OCI-LY3 (cell line): ENCODE data around the gene ARHGAP10.
"Not testable (repeated sequence)": the region's sequence is repeated elsewhere in the genome, so short reads cannot be mapped to it uniquely, and the experiment has no call there.

Source experiments
- H2AFZ ChIP-seq: fragments of 200-600, 300-600 bp; shearing (Covaris generic); 2 replicates; pipeline ENCODE4 v1.6.0; 2014; ENCODE audit warnings: antibody characterized with exemption, low read depth, low read length
- H3K27ac ChIP-seq: fragments of 200-600, 300-600 bp; sonication (generic); 2 replicates; pipeline ENCODE4 v1.5.1; 2014; ENCODE audit warnings: mild to moderate bottlenecking, low read length, moderate library complexity, mixed read lengths
- H3K27me3 ChIP-seq: fragments of 200-600, 300-600 bp; sonication (generic); 2 replicates; pipeline ENCODE4 v1.6.1; 2014; ENCODE audit warnings: low read depth, low read length, mixed read lengths
- H3K36me3 ChIP-seq: fragments of 200-600, 300-600 bp; sonication (generic); replicated peaks from 2 replicates; pipeline ENCODE3; 2014; ENCODE audit warnings: low read depth, low read length, mixed read lengths
- H3K4me1 ChIP-seq: fragments of 300-600, 200-600 bp; sonication (generic); 2 replicates; pipeline ENCODE4 v1.6.1; 2014; ENCODE audit warnings: low read length, mixed read lengths
- H3K4me2 ChIP-seq: fragments of 200-600, 300-600 bp; sonication (generic); 2 replicates; pipeline ENCODE4 v1.6.1; 2014; ENCODE audit warnings: low read length, mixed read lengths
- H3K4me3 ChIP-seq: fragments of 300-600, 200-600 bp; sonication (generic); 2 replicates; pipeline ENCODE4 v1.5.1; 2014; ENCODE audit warnings: antibody characterized with exemption, mild to moderate bottlenecking, low read length, moderate library complexity
- H3K79me2 ChIP-seq: fragments of 300-600, 200-600 bp; shearing (Covaris generic); 2 replicates; pipeline ENCODE4 v1.6.1; 2014; ENCODE audit warnings: mild to moderate bottlenecking, low read length, mixed read lengths
- H3K9ac ChIP-seq: fragments of 300-600, 200-600 bp; shearing (Covaris generic); 2 replicates; pipeline ENCODE4 v1.6.0; 2014; ENCODE audit warnings: mild to moderate bottlenecking, low read length, moderate library complexity
- H3K9me3 ChIP-seq: fragments of 200-600, 300-600 bp; shearing (Covaris generic); 2 replicates; pipeline ENCODE4 v1.6.1; 2014; ENCODE audit warnings: low read length, mixed read lengths; ENCODE audit not compliant: insufficient read depth
- H4K20me1 ChIP-seq: fragments of 200-600, 300-600 bp; sonication (generic); 2 replicates; pipeline ENCODE4 v1.6.1; 2016; ENCODE audit warnings: low read length, mixed read lengths; ENCODE audit not compliant: insufficient read depth
- EZH2phosphoT487 ChIP-seq: fragments of 200-600 bp; shearing (Covaris generic); IDR thresholded peaks from 2 replicates; pipeline ENCODE4 v1.6.1; 2018; ENCODE audit warnings: antibody characterized with exemption, mixed run types, low read depth
- TF ChIP-seq, protein P1 (sequence below): fragments of 200-600, 300-600 bp; sonication (generic); IDR thresholded peaks from 2 replicates; pipeline ENCODE4 v1.5.1; 2014; ENCODE audit warnings: antibody characterized with exemption, low read length, low read depth

The ARHGAP10 gene

DNA sequence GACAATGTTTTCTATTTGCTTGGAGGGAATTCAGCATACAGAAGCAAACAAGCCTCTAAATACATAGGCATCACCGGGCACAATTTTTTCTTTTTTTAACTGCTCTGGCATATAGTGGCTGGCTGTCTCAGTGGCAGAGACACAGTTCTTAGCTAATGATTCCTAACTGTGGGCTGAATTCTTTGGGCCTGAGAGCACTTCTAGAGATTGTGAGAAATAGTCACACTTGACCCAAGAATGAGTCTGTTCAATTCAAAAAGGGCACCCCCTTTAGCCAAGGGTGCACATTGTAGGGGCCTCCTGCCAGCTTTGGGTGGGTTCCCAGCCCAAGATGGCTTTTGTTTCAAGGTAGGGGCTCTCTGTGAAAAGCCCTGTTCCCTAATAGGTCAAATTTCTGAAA, 345.7 kb downstream of the ARHGAP10 start:
- Histone ChIP-seq H3K27ac (no peak overlapping the region), H3K9me3 (peaks cover 20% of the 10 kb centered on the region; the same call in 1 of the 2 replicates), H3K4me2 (no peak overlapping the region), H3K79me2 (no peaks in the 10 kb centered on the region), H3K9ac (no peak overlapping the region), H3K4me3 (no peak overlapping the region), H3K27me3 (no peaks in the 10 kb centered on the region), H2AFZ (no peak overlapping the region), H4K20me1 (no peaks in the 10 kb centered on the region), H3K4me1 (no peaks in the 10 kb centered on the region), H3K36me3 (peaks cover 31% of the 10 kb centered on the region)
- TF ChIP-seq, protein P1, sequence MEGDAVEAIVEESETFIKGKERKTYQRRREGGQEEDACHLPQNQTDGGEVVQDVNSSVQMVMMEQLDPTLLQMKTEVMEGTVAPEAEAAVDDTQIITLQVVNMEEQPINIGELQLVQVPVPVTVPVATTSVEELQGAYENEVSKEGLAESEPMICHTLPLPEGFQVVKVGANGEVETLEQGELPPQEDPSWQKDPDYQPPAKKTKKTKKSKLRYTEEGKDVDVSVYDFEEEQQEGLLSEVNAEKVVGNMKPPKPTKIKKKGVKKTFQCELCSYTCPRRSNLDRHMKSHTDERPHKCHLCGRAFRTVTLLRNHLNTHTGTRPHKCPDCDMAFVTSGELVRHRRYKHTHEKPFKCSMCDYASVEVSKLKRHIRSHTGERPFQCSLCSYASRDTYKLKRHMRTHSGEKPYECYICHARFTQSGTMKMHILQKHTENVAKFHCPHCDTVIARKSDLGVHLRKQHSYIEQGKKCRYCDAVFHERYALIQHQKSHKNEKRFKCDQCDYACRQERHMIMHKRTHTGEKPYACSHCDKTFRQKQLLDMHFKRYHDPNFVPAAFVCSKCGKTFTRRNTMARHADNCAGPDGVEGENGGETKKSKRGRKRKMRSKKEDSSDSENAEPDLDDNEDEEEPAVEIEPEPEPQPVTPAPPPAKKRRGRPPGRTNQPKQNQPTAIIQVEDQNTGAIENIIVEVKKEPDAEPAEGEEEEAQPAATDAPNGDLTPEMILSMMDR = no peak
- TF ChIP-seq EZH2phosphoT487 = no peak

- Histone ChIP-seq H3K9ac (no peak overlapping the region), H3K79me2 (no peaks in the 10 kb centered on the region), H3K9me3 (peaks cover 20% of the 10 kb centered on the region; the same call in 1 of the 2 replicates), H3K4me3 (no peak overlapping the region), H3K36me3 (peaks cover 29% of the 10 kb centered on the region), H3K27me3 (no peaks in the 10 kb centered on the region), H3K4me2 (no peak overlapping the region), H3K27ac (no peak overlapping the region), H2AFZ (no peak overlapping the region), H4K20me1 (no peaks in the 10 kb centered on the region), H3K4me1 (no peaks in the 10 kb centered on the region)
- TF ChIP-seq, protein P1 = no peak
- no peak for TF ChIP-seq EZH2phosphoT487
Measured at GRCh38 chr4:148078061-148078460, 346.2 kb downstream of the ARHGAP10 start.

GRCh38 chr4:148079961-148080360, 348.1 kb downstream of the ARHGAP10 start:
- TF ChIP-seq, protein P1 = no peak
- no peak for TF ChIP-seq EZH2phosphoT487
- Histone ChIP-seq H2AFZ (no peak overlapping the region), H3K4me3 (no peak overlapping the region), H3K4me1 (no peaks in the 10 kb centered on the region), H4K20me1 (no peaks in the 10 kb centered on the region), H3K27me3 (no peaks in the 10 kb centered on the region), H3K9me3 (peaks cover 7% of the 10 kb centered on the region; the same call in 1 of the 2 replicates), H3K79me2 (no peaks in the 10 kb centered on the region), H3K4me2 (no peak overlapping the region), H3K9ac (no peak overlapping the region), H3K36me3 (peaks cover 10% of the 10 kb centered on the region), H3K27ac (no peak overlapping the region)

DNA sequence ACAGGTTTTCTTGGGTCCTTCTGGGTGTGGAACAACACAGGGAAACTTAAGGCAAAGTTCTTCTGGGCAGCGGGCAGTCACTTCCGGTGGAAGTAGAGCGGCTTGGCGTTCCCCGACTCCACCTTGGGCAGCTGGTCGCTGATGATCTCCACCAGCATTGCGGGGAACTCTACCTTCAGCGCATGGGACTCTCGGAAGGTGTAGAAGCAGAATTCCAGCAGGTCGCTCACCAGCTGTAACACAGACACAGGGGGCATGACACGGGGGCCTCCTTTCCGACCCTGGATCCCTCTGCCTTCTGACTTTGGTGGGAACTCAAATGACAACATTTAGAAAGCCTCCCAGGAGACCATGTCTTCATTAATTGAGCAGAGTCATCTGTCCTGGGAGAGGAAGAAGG, 349.4 kb downstream of the ARHGAP10 start:
- Histone ChIP-seq H3K4me1 (no peaks in the 10 kb centered on the region), H3K79me2 (no peaks in the 10 kb centered on the region), H3K4me2 (no peak overlapping the region), H3K27me3 (no peaks in the 10 kb centered on the region), H3K4me3 (no peak overlapping the region), H3K27ac (no peak overlapping the region), H3K9ac (no peak overlapping the region), H3K36me3 (peaks cover 3% of the 10 kb centered on the region), H2AFZ (no peak overlapping the region), H3K9me3 (no peaks in the 10 kb centered on the region), H4K20me1 (no peaks in the 10 kb centered on the region)
- TF ChIP-seq EZH2phosphoT487 = no peak

GRCh38 chr4:148081745-148082144, 349.9 kb downstream of the ARHGAP10 start:
- Histone ChIP-seq H4K20me1 (no peaks in the 10 kb centered on the region), H3K4me2 (no peak overlapping the region), H3K36me3 (peaks cover 3% of the 10 kb centered on the region), H2AFZ (no peak overlapping the region), H3K27me3 (no peaks in the 10 kb centered on the region), H3K4me1 (no peaks in the 10 kb centered on the region), H3K79me2 (no peaks in the 10 kb centered on the region), H3K9ac (no peak overlapping the region), H3K27ac (no peak overlapping the region), H3K4me3 (no peak overlapping the region), H3K9me3 (no peaks in the 10 kb centered on the region)
- TF ChIP-seq, protein P1 = no peak
- no peak for TF ChIP-seq EZH2phosphoT487

DNA sequence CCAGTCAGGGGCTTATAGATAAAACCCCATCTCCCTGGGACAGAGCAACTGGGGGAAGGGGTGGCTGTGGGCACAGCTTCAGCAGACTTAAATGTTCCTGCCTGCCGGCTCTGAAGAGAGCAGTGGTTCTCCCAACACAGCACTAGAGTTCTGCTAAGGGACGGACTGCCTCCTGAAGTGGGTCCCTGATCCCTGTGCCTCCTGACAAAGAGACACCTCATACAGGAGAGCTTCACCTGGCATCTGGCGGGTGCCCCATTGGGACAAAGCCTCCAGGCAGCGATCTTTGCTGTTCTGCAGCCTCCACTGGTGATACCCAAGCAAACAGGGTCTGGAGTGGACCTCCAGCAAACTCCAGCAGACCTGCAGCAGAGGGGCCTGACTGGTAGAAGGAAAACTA, 351.2 kb downstream of the ARHGAP10 start:
- H3K9ac ChIP-seq, H4K20me1 ChIP-seq, H3K27ac ChIP-seq, H3K4me1 ChIP-seq, H3K4me2 ChIP-seq, H3K36me3 ChIP-seq, H3K79me2 ChIP-seq, H2AFZ ChIP-seq, H3K27me3 ChIP-seq, H3K9me3 ChIP-seq, H3K4me3 ChIP-seq: not testable (repeated sequence)
